Activated CD8-positive, alpha-beta memory T cell treated with anti-CD3 and anti-CD28 coated beads for 1 hour (primary cell): ENCODE results near the gene POTEB3.
"Not testable (repeated sequence)": the region's sequence is repeated elsewhere in the genome, so short reads cannot be mapped to it uniquely, and the experiment has no call there.

ENCODE experiments used
- DNase-seq, 2 donors: peaks; one replicate each; pipeline ENCODE4 v3.0.0-alpha.2; 2020; ENCODE audit warnings: low read depth in 1 of 2; ENCODE audit errors: extremely low read depth in 1 of 2

The POTEB3 gene

GRCh38 chr15:21440399-21440798 is at the start of gene POTEB3:
Gene POTEB3 (minus strand): TSS chr15:21440499. CDS start chr15:21440011, 488 bp downstream.
- not testable (repeated sequence) for DNase-seq

DNA sequence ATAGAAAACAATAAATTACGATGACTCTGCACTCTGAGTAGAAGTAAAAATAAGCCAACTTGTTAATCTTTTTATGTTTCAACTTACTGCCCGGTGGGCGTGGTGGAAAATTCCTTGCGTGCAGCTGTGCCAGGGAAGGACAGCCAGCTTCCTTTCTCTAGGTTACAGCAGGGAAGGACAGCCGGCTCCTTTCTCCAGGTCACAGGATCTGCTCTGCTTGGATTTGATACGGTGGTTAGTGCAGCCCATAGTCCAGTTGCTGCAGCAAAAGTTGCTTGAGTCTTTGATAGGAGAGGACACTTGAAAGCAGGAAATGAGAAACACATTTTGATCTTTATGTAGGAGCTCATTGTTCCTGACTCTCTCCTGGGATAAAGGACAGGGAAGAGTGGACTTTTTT is 13.4 kb upstream of the POTEB3 start:
- DNase-seq = not testable (repeated sequence)

- not testable (repeated sequence) for DNase-seq
Measured at GRCh38 chr15:21451920-21452563, 11.7 kb upstream of the POTEB3 start.

GRCh38 chr15:21451487-21451886 is 11.2 kb upstream of the POTEB3 start:
- DNase-seq = not testable (repeated sequence)

DNA sequence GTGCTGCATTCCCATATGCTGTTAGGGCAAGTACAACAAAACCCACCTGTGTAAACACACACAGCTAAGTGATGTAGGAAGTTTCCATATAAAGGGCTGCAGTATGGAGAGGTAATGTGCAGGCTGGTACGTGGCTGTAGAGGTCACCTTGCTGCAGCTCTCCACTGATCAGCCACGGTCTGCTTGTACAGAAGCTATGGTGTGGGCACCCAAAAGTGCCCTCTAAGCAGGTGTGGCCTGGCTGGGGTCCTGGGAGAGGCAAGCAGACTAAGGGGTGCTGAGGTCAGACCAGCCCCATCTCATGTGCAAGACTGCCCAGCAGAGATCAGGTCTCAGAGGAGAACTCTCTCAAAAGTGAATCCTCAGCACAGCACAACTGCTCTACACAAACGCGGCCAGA is 32.9 kb downstream of the POTEB3 start:
- not testable (repeated sequence) for DNase-seq

DNA sequence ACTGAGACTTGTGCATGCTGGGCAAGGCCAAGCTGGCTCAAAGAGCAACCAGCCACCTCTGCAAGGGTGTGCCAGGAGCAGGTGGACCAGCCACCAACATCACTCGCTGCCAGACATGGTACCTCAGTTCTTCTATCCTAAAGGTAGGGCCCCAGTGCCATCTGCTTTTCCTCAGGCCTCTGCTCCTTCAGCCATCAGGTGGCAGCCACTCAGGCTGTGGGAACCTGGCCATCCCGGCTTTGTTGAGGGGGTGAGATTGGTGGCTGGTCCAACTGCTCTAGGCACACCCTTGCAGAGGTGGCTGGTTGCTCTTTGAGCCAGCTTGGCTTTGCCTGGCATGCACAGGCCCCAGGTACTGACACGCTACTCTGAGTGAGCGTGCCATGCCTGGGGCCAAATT is 38.8 kb downstream of the POTEB3 start:
- not testable (repeated sequence) for DNase-seq

DNA sequence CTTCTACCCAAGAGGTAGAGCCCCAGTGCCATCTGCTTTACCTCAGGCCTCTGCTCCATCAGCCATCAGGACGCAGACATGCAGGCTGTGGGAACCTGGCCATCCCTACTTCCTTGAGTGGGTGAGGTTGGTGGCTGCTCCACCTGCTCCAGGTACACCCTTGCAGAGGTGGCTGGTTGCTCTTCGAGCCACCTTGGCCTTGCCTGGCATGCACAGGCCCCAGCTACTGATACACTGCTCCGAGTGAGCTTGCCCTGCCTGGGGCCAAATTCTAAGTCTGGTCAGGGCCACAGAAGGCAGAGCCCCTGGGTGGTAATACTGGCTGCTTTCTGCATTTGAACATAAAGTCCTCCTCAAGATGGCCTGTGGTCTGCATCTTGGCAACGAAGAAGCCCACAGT is 41.2 kb downstream of the POTEB3 start:
- not testable (repeated sequence) for DNase-seq

GRCh38 chr15:21398511-21398910 is 41.8 kb downstream of the POTEB3 start:
- not testable (repeated sequence) for DNase-seq

DNA sequence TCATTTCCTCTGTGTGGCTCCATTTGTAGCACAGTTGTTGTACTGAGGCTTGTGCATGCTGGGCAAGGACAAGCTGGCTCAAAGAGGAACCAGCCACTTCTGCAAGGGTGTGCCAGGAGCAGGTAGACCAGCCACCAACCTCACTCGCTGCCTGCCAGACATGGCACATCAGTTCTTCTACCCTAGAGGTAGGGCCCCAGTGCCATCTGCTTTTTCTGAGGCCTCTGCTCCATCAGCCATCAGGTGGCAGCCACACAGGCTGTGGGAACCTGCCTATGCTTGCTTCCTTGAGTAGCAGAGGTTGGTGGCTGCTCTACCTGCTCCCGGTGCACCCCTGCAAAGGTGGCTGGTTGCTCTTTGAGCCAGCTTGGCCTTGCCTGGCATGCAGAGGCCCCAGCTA is 42.6 kb downstream of the POTEB3 start:
- not testable (repeated sequence) for DNase-seq

- DNase-seq = not testable (repeated sequence)
Measured at GRCh38 chr15:21397186-21397585, 43.1 kb downstream of the POTEB3 start.

DNA sequence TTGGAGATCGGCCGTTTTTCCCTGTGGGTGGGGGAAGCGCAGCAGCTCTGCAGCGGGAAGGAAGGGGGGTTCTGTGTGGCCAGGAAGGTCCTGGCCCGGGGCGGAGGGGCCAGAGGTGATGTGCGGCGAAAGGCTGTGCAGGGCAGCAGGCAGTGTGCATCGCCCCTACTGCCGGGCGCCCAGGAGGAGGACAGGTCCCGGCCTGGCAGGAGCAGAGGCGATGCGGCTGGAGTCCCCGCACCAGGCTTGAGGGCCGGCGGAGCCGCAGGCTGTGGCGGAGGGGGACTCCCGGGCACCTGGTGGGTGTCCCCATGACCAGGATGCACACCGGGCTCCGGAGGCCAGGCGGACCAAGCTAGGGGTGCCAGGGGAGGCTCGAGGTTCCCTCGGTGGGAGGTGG is 54.3 kb downstream of the POTEB3 start:
- not testable (repeated sequence) for DNase-seq

DNA sequence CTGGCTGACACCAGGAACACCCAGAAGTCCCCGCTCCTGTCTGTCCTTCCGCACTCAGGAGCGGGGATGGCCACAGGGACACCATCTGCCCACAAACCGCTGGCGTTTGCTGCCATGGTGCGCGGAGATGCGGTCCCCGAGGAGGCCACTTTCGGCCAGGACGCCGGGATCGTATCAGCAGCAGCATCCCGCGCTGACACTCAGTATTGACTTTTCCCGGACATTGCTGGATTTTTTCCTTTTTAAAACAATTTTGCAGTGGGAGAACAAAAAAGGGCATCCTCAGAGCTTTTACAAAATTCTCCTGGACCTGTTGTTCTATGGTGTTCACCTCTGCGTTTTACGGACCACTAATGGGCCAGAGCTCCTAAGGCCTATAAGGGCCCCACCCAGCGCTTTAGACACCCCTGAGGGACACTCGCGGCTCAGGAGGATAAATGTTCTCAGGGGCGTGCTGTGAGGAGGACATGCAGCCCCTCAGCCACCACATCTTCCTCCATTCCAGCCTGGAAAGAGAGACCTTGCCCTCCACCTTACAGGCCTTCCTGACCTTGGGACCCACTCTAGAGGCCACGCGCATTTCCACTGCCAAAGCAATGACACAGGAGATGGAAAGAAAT is 56.3 kb downstream of the POTEB3 start:
- not testable (repeated sequence) for DNase-seq

GRCh38 chr15:21373682-21374081 is 66.6 kb downstream of the POTEB3 start:
- not testable (repeated sequence) for DNase-seq

DNA sequence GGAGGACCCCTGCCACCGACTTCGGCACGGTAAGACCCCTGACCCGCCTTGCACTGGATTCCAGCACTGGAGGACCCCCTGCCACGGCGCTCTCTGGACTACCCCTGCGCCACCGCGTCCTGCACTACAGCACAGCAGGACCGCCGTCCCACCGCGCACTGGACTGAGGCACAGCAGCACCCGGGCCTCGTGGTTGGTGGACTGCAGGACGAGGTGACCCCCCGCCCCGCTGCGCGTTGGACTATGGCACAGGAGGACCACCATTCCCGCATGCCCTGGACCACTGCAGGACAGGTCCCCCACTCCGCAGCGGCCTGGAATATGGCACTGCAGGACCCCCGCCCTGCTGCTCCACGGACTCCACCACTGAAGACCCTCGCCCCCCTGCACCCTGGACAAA is 71.1 kb downstream of the POTEB3 start:
- not testable (repeated sequence) for DNase-seq

GRCh38 chr15:21368625-21369024 is 71.7 kb downstream of the POTEB3 start:
- DNase-seq = not testable (repeated sequence)
